ENCODE measurements around the gene RIPOR3.

RIPOR3 gene

GRCh38 chr20:50695135-50695872 is 4.0 kb upstream of the RIPOR3 start:
- no peak for TF ChIP-seq CTCF (IDR thresholded peaks at IDR 0.05)
- no peak overlapping the region for H3K27ac ChIP-seq
- no peak overlapping the region for H3K4me3 ChIP-seq
- no peak for DNase-seq (ENCODE audit: low spot score)

GRCh38 chr20:50694379-50695134 is 3.2 kb upstream of the RIPOR3 start:
- TF ChIP-seq CTCF (IDR thresholded peaks at IDR 0.05): no peak
- DNase-seq (ENCODE audit: low spot score): no peak
- Histone ChIP-seq H3K27ac (no peak overlapping the region), H3K4me3 (no peak overlapping the region)

GRCh38 chr20:50693001-50693400 is 1.7 kb upstream of the RIPOR3 start:
- no peak for TF ChIP-seq CTCF (IDR thresholded peaks at IDR 0.05)
- DNase-seq (ENCODE audit: low spot score): no peak
- Histone ChIP-seq H3K4me3 (no peak overlapping the region), H3K27ac (no peak overlapping the region)

- TF ChIP-seq CTCF (IDR thresholded peaks at IDR 0.05): no peak
- no peak for DNase-seq (ENCODE audit: low spot score)
- no peak overlapping the region for H3K27ac ChIP-seq
- H3K4me3 ChIP-seq: no peak overlapping the region
Observed at GRCh38 chr20:50692552-50692933, 1.2 kb upstream of the RIPOR3 start.

GRCh38 chr20:50691573-50692551 is 520 bp upstream of the RIPOR3 start:
- peak overlapping the region; percentile 63 for H3K4me3 ChIP-seq
- TF ChIP-seq CTCF (IDR thresholded peaks at IDR 0.05): no peak
- peak overlapping the region in 1 of 2 donors; percentile 32 for H3K27ac ChIP-seq
- DNase-seq (ENCODE audit: low spot score): no peak

- no peak for DNase-seq (ENCODE audit: low spot score)
- Histone ChIP-seq H3K27ac (no peak overlapping the region), H3K4me3 (peak overlapping the region; percentile 63)
- no peak for TF ChIP-seq CTCF (IDR thresholded peaks at IDR 0.05)
Observed at GRCh38 chr20:50689864-50690649, 1.3 kb downstream of the RIPOR3 start.

Measured in coronary artery (tissue), 2 donors.